ENCODE results near the gene KAZN. TPM values are rescaled to one million over a fixed set of nuclear protein-coding genes. Genes with fewer than 3 reads are reported as not detected.

The KAZN gene
- total and polyA plus RNA-seq, 2 of the 8 experiments (the other 6 are each of a cell fraction or from before 2014, with no cell fraction given), result 3.7 to 11.8 TPM

- Histone ChIP-seq H4K91ac (replicated peaks; ENCODE audit: insufficient read length, low read length) (no peak overlapping the region), H3K27ac (ENCODE audit: low read depth, low read length) (no peak overlapping the region), H2BK15ac (ENCODE audit: low read length) (no peak overlapping the region), H3K79me1 (ENCODE audit: low read depth, low read length) (no peaks in the 10 kb centered on the region), H2BK5ac (ENCODE audit: low read depth, low read length) (no peak overlapping the region), H4K20me1 (replicated peaks in 1 of 2; ENCODE audit: control insufficient read depth in 1 of 2, insufficient read depth in 2 of 2, low read length in 2 of 2) (peaks cover 0 to 4% of the 10 kb centered on the region in 2 experiments), H3K27me3 (replicated peaks in 1 of 4; ENCODE audit: control insufficient read depth in 3 of 4, extremely low read depth in 1 of 4, insufficient read depth in 3 of 4, low read length in 3 of 4) (no peaks in the 10 kb centered on the region), H3K23ac (ENCODE audit: insufficient read length) (no peak overlapping the region), H3K18ac (ENCODE audit: extremely low read depth, low read length) (no peak overlapping the region), H3K4me2 (ENCODE audit: insufficient read depth in 1 of 2, low read depth in 2 of 2, low read length in 2 of 2) (no peak overlapping the region), H3K14ac (ENCODE audit: insufficient read length) (no peak overlapping the region), H3K4me1 (replicated peaks in 1 of 4; ENCODE audit: control insufficient read depth in 3 of 4, insufficient read depth in 4 of 4, low read length in 3 of 4) (peaks cover 0 to 10% (median 7%) of the 10 kb centered on the region in 4 experiments; a peak in 5 of 7 replicates), H3K9ac (replicated peaks in 1 of 4; ENCODE audit: extremely low read depth in 1 of 4, low read depth in 3 of 4, low read length in 3 of 4) (no peak overlapping the region), H3K4me3 (ENCODE audit: extremely low read depth in 1 of 4, insufficient read depth in 2 of 4, low read depth in 3 of 4, low read length in 4 of 4) (no peak overlapping the region), H3K56ac (replicated peaks; ENCODE audit: insufficient read length, low read depth, low read length) (no peak overlapping the region), H3K79me2 (ENCODE audit: control insufficient read depth in 1 of 2, insufficient read depth in 2 of 2, low read length in 2 of 2) (no peaks in the 10 kb centered on the region), H2BK20ac (ENCODE audit: low read length) (no peak overlapping the region), H2AFZ (ENCODE audit: low read length) (no peak overlapping the region), H3K36me3 (ENCODE audit: control insufficient read depth in 2 of 4, insufficient read depth in 4 of 4, low read length in 3 of 4) (no peaks in the 10 kb centered on the region), H3K23me2 (ENCODE audit: low read depth, low read length) (peaks cover 8% of the 10 kb centered on the region), H2BK120ac (replicated peaks; ENCODE audit: low read depth, low read length) (no peak overlapping the region), H3K4ac (replicated peaks; ENCODE audit: insufficient read length, low read depth, low read length) (no peak overlapping the region), H4K8ac (ENCODE audit: extremely low read depth, insufficient read depth, low read length) (no peak overlapping the region), H2AK5ac (ENCODE audit: low read depth, low read length) (no peak overlapping the region), H4K5ac (ENCODE audit: insufficient read length, low read depth, low read length) (no peak overlapping the region), H2BK12ac (ENCODE audit: low read depth, low read length) (no peak overlapping the region), H3K9me3 (ENCODE audit: insufficient read depth in 2 of 2, low read depth in 1 of 2, low read length in 1 of 2) (no peaks in the 10 kb centered on the region)
- WGBS, 2 experiments (ENCODE audit: extremely low coverage in 1 of 2, insufficient coverage in 1 of 2, insufficient read length in 1 of 2, insufficient replicate concordance in 2 of 2, low coverage in 1 of 2, low lambda C conversion rate in 2 of 2, missing lambda C conversion rate in 1 of 2), result 88% methylated on average over 3 of the region's 3 CpGs; no CpG with 5 or more reads in 1 of the 2 experiments
- DNase-seq (ENCODE audit: low read depth in 1 of 2, low spot score in 2 of 2) (no peak), FAIRE-seq (no peak)
- CTCF ChIA-PET (ENCODE audit: partially characterized antibody), result interaction anchor here (0.9 kb wide), 1 partner anchor 238 kb away, joined by 3 read pairs; no protein-coding TSS in a partner anchor
- POLR2A ChIA-PET (ENCODE audit: partially characterized antibody), result no interaction called here
- no peak for TF ChIP-seq MAFK (IDR thresholded peaks at IDR 0.05; ENCODE audit: low read depth, low read length)
- no peak for TF ChIP-seq CTCF (IDR thresholded peaks at IDR 0.05; ENCODE audit: control extremely low read depth in 1 of 3, insufficient read depth in 1 of 3, low read depth in 1 of 3, low read length in 3 of 3)
- no peak for TF ChIP-seq CTBP2 (IDR thresholded peaks at IDR 0.05; ENCODE audit: borderline replicate concordance, insufficient read depth, insufficient read length, low read length)
- TF ChIP-seq CEBPB (IDR thresholded peaks at IDR 0.05; ENCODE audit: low read depth, low read length), result no peak
- TF ChIP-seq BCL11A (IDR thresholded peaks at IDR 0.05; ENCODE audit: low read depth in 2 of 2, low read length in 2 of 2), result no peak
- no peak for TF ChIP-seq CHD1 (IDR thresholded peaks at IDR 0.05; ENCODE audit: low read depth, low read length)
- no peak for TF ChIP-seq SIN3A (conservative IDR thresholded peaks at IDR 0.05 in 1 of 2, IDR thresholded peaks at IDR 0.05 in 1 of 2; ENCODE audit: low read depth in 1 of 2, low read length in 2 of 2)
- TF ChIP-seq TBP (IDR thresholded peaks at IDR 0.05; ENCODE audit: low read depth, low read length), result no peak
- no peak for TF ChIP-seq POU5F1 (IDR thresholded peaks at IDR 0.05; ENCODE audit: low read depth, low read length)
- no peak for TF ChIP-seq KDM5A (IDR thresholded peaks at IDR 0.05; ENCODE audit: low read length)
- no peak for TF ChIP-seq NRF1 (IDR thresholded peaks at IDR 0.05; ENCODE audit: low read depth, low read length)
- no peak for TF ChIP-seq HDAC2 (IDR thresholded peaks at IDR 0.05; ENCODE audit: borderline replicate concordance in 1 of 2, low read depth in 2 of 2, low read length in 2 of 2)
These were observed 274.3 kb downstream of the KAZN start for GRCh38 chr1:14872762-14873161.
